SK-N-SH (cell line): ENCODE results near the gene KCNJ4. TPM values are rescaled to one million over a fixed set of nuclear protein-coding genes. Genes with fewer than 3 reads are reported as not detected.

Experiments used
- CTCF ChIA-PET: fragments of 300-600, 350-600 bp; formaldehyde crosslinking; extraction: SDS; loops from one replicate; lab custom pipeline; 2021; lab: Yijun Ruan, JAX
- POLR2A ChIA-PET: fragments of 350-600 bp; sonication (Branson Sonifier 250); formaldehyde crosslinking; extraction: SDS; loops from one replicate; lab custom pipeline; 2020; ENCODE audit warnings: antibody characterized with exemption, inconsistent platforms; lab: Yijun Ruan, JAX
- DNase-seq: peaks from one replicate; pipeline ENCODE4 v3.0.0; 2012
- H2AFZ ChIP-seq: fragments of 200-600 bp; sonication (generic); 2 replicates; pipeline ENCODE4 v1.8.1; 2016; ENCODE audit warnings: antibody characterized with exemption, mild to moderate bottlenecking, low read depth
- H3F3A ChIP-seq: fragments of 200-600 bp; sonication (generic); replicated peaks from 2 replicates; pipeline ENCODE3; 2016; ENCODE audit warnings: antibody characterized with exemption, mild to moderate bottlenecking; ENCODE audit not compliant: insufficient read depth
- H3K27ac ChIP-seq, 2 experiments: fragments of 200-500 bp in 1 of 2; fragments of 200-600 bp in 1 of 2; sonication (Bioruptor generic) in 1 of 2; sonication (generic), shearing (Covaris generic) in 1 of 2; 2 replicates each; pipeline versions ENCODE4 v1.5.1 to v1.6.1; 2014 to 2016; ENCODE audit warnings: low read depth in 2 of 2, inconsistent platforms in 1 of 2, low read length in 1 of 2, mild to moderate bottlenecking in 1 of 2, mixed read lengths in 1 of 2
- H3K27me3 ChIP-seq: fragments of 200-600 bp; sonication (generic), shearing (Covaris generic); 2 replicates; pipeline ENCODE4 v1.6.1; 2016; ENCODE audit warnings: mixed run types; ENCODE audit not compliant: insufficient read depth
- H3K36me3 ChIP-seq, 2 experiments: fragments of 200-500 bp in 1 of 2; fragments of 200-600 bp in 1 of 2; sonication (Bioruptor generic) in 1 of 2; sonication (generic) in 1 of 2; replicated peaks in 1 of 2; 2 replicates each; pipeline versions ENCODE3 to v1.5.1; 2014 to 2016; ENCODE audit warnings: low read length in 1 of 2, mild to moderate bottlenecking in 1 of 2; ENCODE audit not compliant: insufficient read depth in 2 of 2, control insufficient read depth in 1 of 2
- H3K4me1 ChIP-seq, 2 experiments: fragments of 200-500 bp in 1 of 2; fragments of 200-600 bp in 1 of 2; sonication (Bioruptor generic) in 1 of 2; sonication (generic), shearing (Covaris generic) in 1 of 2; 2 replicates each; pipeline versions ENCODE4 v1.5.1 to v1.6.1; 2014 to 2016; ENCODE audit warnings: low read depth in 1 of 2, low read length in 1 of 2, mixed run types in 1 of 2; ENCODE audit not compliant: insufficient read depth in 2 of 2, control insufficient read depth in 1 of 2
- H3K4me2 ChIP-seq: fragments of 200-600 bp; sonication (generic), shearing (Covaris generic); 2 replicates; pipeline ENCODE4 v1.6.1; 2017; ENCODE audit warnings: mixed run types
- H3K4me3 ChIP-seq, 2 experiments: fragments of 200-500 bp in 1 of 2; fragments of 200-600 bp in 1 of 2; sonication (Bioruptor generic) in 1 of 2; sonication (generic), shearing (Covaris generic) in 1 of 2; 2 replicates each; pipeline versions ENCODE4 v1.5.1 to v1.8.1; 2014 to 2016; ENCODE audit warnings: low read depth in 2 of 2, inconsistent platforms in 1 of 2, low read length in 1 of 2, mild to moderate bottlenecking in 1 of 2, mixed read lengths in 1 of 2, moderate library complexity in 1 of 2
- H3K79me2 ChIP-seq: fragments of 200-600 bp; sonication (generic); 2 replicates; pipeline ENCODE4 v1.8.1; 2017; ENCODE audit warnings: mild to moderate bottlenecking; ENCODE audit not compliant: insufficient read depth
- H3K9ac ChIP-seq: fragments of 200-600 bp; sonication (generic); 2 replicates; pipeline ENCODE4 v1.6.1; 2017; ENCODE audit warnings: mixed run types
- H3K9me2 ChIP-seq: fragments of 200-600 bp; sonication (generic); 2 replicates; pipeline ENCODE4 v1.6.1; 2017; ENCODE audit warnings: mixed run types
- H3K9me3 ChIP-seq: fragments of 200-600 bp; sonication (generic); 2 replicates; pipeline ENCODE4 v1.6.1; 2017; ENCODE audit warnings: mixed run types, mild to moderate bottlenecking, moderate library complexity
- H4K20me1 ChIP-seq: fragments of 200-600 bp; sonication (generic); 2 replicates; pipeline ENCODE4 v1.6.1; 2017; ENCODE audit warnings: mild to moderate bottlenecking, mixed run types; ENCODE audit not compliant: insufficient read depth
- ELF1 ChIP-seq: IDR thresholded peaks from 2 replicates; pipeline ENCODE4 v1.4.0; 2012
- EZH2phosphoT487 ChIP-seq: fragments of 200-600 bp; sonication (generic); IDR thresholded peaks from 2 replicates; pipeline ENCODE4 v1.6.1; 2017; ENCODE audit warnings: low read depth, mixed run types, mild to moderate bottlenecking, antibody characterized with exemption, moderate library complexity, borderline replicate concordance
- FOSL2 ChIP-seq: IDR thresholded peaks from 2 replicates; pipeline ENCODE4 v1.4.0; 2012; ENCODE audit warnings: low read depth, mild to moderate bottlenecking, moderate library complexity, borderline replicate concordance
- FOXJ3 ChIP-seq: sonication (generic); formaldehyde crosslinking; IDR thresholded peaks from 2 replicates; pipeline ENCODE4 v1.5.1; 2020; ENCODE audit warnings: mild to moderate bottlenecking, missing genetic modification reagents
- GATA2 ChIP-seq: sonication (generic); formaldehyde crosslinking; IDR thresholded peaks from 2 replicates; pipeline ENCODE4 v1.5.0; 2020; ENCODE audit warnings: mild to moderate bottlenecking, missing genetic modification reagents
- NRF1 ChIP-seq: IDR thresholded peaks from 2 replicates; pipeline ENCODE4 v1.6.1; 2012; ENCODE audit warnings: low read depth, mild to moderate bottlenecking, low read length
- RAD21 ChIP-seq: IDR thresholded peaks from 2 replicates; pipeline ENCODE4 v1.6.1; 2012; ENCODE audit warnings: mild to moderate bottlenecking, low read length
- SIN3A ChIP-seq: IDR thresholded peaks from 2 replicates; pipeline ENCODE4 v1.6.1; 2012; ENCODE audit warnings: low read depth, mild to moderate bottlenecking, low read length, moderate library complexity, borderline replicate concordance
- SMC3 ChIP-seq: IDR thresholded peaks from 2 replicates; pipeline ENCODE4 v1.6.1; 2012; ENCODE audit warnings: low read depth, low read length, improper control_type of control experiment
- WGBS: methylation state at CpG from one replicate; pipeline ENCODE4 v1.1.6; 2017; ENCODE audit warnings: low lambda C conversion rate; 5-methylcytosine and 5-hydroxymethylcytosine counted together
- polyA plus RNA-seq, 3 experiments: library from polyadenylated mRNA; depleted of rRNA; stranded (reverse); fragments of >200 nt; gene quantifications; 2 replicates each; pipeline ENCODE4 v1.2.3, GENCODE V29; 2012
- TF ChIP-seq, protein P1 (sequence below): IDR thresholded peaks from 2 replicates; pipeline ENCODE4 v1.4.0; 2012; ENCODE audit warnings: low read depth, borderline replicate concordance
- TF ChIP-seq, protein P2 (sequence below): IDR thresholded peaks from 2 replicates; pipeline ENCODE4; 2012
- TF ChIP-seq, protein P3 (sequence below): IDR thresholded peaks from 2 replicates; pipeline ENCODE4 v1.6.1; 2012; ENCODE audit warnings: mild to moderate bottlenecking, low read depth, low read length, moderate library complexity
- TF ChIP-seq, protein P4 (sequence below): fragments of 200-600 bp; sonication (generic); IDR thresholded peaks from 2 replicates; pipeline ENCODE4 v1.6.1; 2017; ENCODE audit warnings: antibody characterized with exemption, mild to moderate bottlenecking, moderate library complexity
- TF ChIP-seq, protein P5 (sequence below): IDR thresholded peaks from 2 replicates; pipeline ENCODE4 v1.4.0; 2012; ENCODE audit warnings: low read depth, borderline replicate concordance

The KCNJ4 gene
- polyA plus RNA-seq, 1 of the 3 experiments (the other 2 are of a cell fraction), result not detected

DNA sequence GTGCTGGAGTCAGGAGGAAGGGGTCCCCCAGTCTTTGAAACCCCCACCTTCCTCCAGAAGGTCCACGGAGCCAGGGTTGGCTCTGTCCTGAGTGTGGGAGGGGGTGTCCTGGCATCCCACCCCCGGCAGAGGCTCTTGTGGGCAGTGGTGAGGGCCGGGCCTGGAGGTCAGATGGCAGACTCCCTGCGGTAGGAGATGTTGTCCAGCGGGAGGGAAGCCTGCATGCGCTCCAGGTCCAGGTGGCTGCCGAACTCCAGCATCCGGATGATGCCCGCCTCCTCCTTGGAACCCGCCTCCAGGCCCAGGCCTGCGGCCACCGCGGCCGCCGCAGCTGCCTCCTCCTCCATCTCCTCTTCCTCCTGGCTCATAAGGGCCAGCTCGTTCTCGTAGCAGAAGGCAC is 28.4 kb downstream of the KCNJ4 start:
- TF ChIP-seq GATA2 (CRISPR knock-in tag) (no peak), RAD21 (no peak), FOXJ3 (CRISPR knock-in tag) (no peak)
- TF ChIP-seq, protein P1, sequence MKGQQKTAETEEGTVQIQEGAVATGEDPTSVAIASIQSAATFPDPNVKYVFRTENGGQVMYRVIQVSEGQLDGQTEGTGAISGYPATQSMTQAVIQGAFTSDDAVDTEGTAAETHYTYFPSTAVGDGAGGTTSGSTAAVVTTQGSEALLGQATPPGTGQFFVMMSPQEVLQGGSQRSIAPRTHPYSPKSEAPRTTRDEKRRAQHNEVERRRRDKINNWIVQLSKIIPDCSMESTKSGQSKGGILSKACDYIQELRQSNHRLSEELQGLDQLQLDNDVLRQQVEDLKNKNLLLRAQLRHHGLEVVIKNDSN, result no peak
- Histone ChIP-seq H3K36me3 (no peaks in the 10 kb centered on the region), H3K9me3 (no peaks in the 10 kb centered on the region), H3K9ac (no peak overlapping the region), H3K4me3 (no peak overlapping the region), H3F3A (no peaks in the 10 kb centered on the region), H4K20me1 (no peaks in the 10 kb centered on the region), H2AFZ (no peak overlapping the region), H3K4me1 (no peaks in the 10 kb centered on the region), H3K27me3 (no peaks in the 10 kb centered on the region), H3K79me2 (no peaks in the 10 kb centered on the region), H3K27ac (no peak overlapping the region), H3K9me2 (no peaks in the 10 kb centered on the region), H3K4me2 (no peak overlapping the region)
- POLR2A ChIA-PET, result no interaction called here
- DNase-seq, result no peak
- 100% methylated on average over 1 of the region's 17 CpGs for WGBS
- CTCF ChIA-PET, result no interaction called here

DNA sequence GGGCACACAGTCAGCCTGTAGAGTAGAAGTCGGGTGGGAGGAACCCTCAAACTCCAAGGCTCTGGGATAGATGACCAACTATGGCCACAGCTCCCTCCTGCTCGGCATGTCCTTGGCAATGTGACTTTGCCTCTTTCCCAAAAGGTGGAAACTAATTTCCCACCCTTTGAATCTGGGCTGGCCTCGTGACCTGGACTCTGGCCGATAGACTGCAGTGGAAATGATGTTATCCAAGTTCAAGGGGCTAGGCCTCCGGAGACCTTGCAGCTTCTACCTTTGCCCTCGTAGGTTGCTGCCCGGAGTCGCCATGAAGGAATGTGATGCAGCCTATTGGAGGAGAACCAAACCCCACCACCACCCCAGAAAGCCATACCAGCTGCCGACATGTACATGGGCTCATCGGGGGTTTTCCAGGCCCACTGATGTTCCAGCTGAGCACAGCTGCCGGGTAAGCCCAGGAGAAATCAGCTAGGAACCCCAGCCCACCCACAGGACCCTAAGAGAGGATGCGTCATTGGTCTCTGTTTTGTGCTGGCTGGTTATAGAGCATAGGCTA is 30.4 kb downstream of the KCNJ4 start:
- ChIA-PET CTCF (no interaction called here), POLR2A (no interaction called here)
- no peaks in the 10 kb centered on the region for H3K4me1 ChIP-seq
- 58% methylated on average over 2 of the region's 12 CpGs for WGBS
- TF ChIP-seq SMC3, result no peak
- no peak for TF ChIP-seq FOSL2
- TF ChIP-seq, protein P2, sequence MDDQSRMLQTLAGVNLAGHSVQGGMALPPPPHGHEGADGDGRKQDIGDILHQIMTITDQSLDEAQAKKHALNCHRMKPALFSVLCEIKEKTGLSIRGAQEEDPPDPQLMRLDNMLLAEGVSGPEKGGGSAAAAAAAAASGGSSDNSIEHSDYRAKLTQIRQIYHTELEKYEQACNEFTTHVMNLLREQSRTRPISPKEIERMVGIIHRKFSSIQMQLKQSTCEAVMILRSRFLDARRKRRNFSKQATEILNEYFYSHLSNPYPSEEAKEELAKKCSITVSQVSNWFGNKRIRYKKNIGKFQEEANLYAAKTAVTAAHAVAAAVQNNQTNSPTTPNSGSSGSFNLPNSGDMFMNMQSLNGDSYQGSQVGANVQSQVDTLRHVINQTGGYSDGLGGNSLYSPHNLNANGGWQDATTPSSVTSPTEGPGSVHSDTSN, result no peak
- TF ChIP-seq ELF1, result no peak
- no peak for TF ChIP-seq RAD21
- TF ChIP-seq, protein P3, sequence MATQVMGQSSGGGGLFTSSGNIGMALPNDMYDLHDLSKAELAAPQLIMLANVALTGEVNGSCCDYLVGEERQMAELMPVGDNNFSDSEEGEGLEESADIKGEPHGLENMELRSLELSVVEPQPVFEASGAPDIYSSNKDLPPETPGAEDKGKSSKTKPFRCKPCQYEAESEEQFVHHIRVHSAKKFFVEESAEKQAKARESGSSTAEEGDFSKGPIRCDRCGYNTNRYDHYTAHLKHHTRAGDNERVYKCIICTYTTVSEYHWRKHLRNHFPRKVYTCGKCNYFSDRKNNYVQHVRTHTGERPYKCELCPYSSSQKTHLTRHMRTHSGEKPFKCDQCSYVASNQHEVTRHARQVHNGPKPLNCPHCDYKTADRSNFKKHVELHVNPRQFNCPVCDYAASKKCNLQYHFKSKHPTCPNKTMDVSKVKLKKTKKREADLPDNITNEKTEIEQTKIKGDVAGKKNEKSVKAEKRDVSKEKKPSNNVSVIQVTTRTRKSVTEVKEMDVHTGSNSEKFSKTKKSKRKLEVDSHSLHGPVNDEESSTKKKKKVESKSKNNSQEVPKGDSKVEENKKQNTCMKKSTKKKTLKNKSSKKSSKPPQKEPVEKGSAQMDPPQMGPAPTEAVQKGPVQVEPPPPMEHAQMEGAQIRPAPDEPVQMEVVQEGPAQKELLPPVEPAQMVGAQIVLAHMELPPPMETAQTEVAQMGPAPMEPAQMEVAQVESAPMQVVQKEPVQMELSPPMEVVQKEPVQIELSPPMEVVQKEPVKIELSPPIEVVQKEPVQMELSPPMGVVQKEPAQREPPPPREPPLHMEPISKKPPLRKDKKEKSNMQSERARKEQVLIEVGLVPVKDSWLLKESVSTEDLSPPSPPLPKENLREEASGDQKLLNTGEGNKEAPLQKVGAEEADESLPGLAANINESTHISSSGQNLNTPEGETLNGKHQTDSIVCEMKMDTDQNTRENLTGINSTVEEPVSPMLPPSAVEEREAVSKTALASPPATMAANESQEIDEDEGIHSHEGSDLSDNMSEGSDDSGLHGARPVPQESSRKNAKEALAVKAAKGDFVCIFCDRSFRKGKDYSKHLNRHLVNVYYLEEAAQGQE, result no peak
- TF ChIP-seq, protein P4, sequence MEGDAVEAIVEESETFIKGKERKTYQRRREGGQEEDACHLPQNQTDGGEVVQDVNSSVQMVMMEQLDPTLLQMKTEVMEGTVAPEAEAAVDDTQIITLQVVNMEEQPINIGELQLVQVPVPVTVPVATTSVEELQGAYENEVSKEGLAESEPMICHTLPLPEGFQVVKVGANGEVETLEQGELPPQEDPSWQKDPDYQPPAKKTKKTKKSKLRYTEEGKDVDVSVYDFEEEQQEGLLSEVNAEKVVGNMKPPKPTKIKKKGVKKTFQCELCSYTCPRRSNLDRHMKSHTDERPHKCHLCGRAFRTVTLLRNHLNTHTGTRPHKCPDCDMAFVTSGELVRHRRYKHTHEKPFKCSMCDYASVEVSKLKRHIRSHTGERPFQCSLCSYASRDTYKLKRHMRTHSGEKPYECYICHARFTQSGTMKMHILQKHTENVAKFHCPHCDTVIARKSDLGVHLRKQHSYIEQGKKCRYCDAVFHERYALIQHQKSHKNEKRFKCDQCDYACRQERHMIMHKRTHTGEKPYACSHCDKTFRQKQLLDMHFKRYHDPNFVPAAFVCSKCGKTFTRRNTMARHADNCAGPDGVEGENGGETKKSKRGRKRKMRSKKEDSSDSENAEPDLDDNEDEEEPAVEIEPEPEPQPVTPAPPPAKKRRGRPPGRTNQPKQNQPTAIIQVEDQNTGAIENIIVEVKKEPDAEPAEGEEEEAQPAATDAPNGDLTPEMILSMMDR, result no peak
- no peak for TF ChIP-seq SIN3A
- TF ChIP-seq, protein P5, sequence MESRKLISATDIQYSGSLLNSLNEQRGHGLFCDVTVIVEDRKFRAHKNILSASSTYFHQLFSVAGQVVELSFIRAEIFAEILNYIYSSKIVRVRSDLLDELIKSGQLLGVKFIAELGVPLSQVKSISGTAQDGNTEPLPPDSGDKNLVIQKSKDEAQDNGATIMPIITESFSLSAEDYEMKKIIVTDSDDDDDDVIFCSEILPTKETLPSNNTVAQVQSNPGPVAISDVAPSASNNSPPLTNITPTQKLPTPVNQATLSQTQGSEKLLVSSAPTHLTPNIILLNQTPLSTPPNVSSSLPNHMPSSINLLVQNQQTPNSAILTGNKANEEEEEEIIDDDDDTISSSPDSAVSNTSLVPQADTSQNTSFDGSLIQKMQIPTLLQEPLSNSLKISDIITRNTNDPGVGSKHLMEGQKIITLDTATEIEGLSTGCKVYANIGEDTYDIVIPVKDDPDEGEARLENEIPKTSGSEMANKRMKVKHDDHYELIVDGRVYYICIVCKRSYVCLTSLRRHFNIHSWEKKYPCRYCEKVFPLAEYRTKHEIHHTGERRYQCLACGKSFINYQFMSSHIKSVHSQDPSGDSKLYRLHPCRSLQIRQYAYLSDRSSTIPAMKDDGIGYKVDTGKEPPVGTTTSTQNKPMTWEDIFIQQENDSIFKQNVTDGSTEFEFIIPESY, result no peak
- TF ChIP-seq NRF1, result no peak
- TF ChIP-seq EZH2phosphoT487, result no peak
- H3F3A ChIP-seq, result no peaks in the 10 kb centered on the region
- no peaks in the 10 kb centered on the region for H3K27me3 ChIP-seq
- no peaks in the 10 kb centered on the region for H4K20me1 ChIP-seq
- DNase-seq, result no peak
- H2AFZ ChIP-seq, result no peak overlapping the region
- H3K36me3 ChIP-seq, result no peaks in the 10 kb centered on the region
- H3K9me2 ChIP-seq, result no peaks in the 10 kb centered on the region
- H3K4me2 ChIP-seq, result no peak overlapping the region
- H3K9ac ChIP-seq, result no peak overlapping the region
- no peak overlapping the region for H3K4me3 ChIP-seq
- no peaks in the 10 kb centered on the region for H3K79me2 ChIP-seq
- no peak overlapping the region for H3K27ac ChIP-seq
- H3K9me3 ChIP-seq, result no peaks in the 10 kb centered on the region
